HFFc6 (cell line): ENCODE measurements around the gene PIK3C2G. TPM values are rescaled to one million over a fixed set of nuclear protein-coding genes. Genes with fewer than 3 reads are reported as not detected.

Experiments used
- DNase-seq: peaks from one replicate; pipeline ENCODE4 v3.0.0-alpha.2; 2018
- H3K27ac Mint-ChIP-seq: 2 replicates; pipeline ENCODE4 v1.8.0; 2020; ENCODE audit warnings: mild to moderate bottlenecking, mixed read lengths
- H3K27me3 Mint-ChIP-seq: 2 replicates; pipeline ENCODE4 v1.8.0; 2021; ENCODE audit warnings: mild to moderate bottlenecking, moderate library complexity, mixed read lengths; ENCODE audit not compliant: insufficient read depth
- H3K36me3 Mint-ChIP-seq: 2 replicates; pipeline ENCODE4 v1.8.0; 2021; ENCODE audit warnings: low read depth, mixed read lengths
- H3K4me1 Mint-ChIP-seq: 2 replicates; pipeline ENCODE4 v1.8.0; 2020; ENCODE audit warnings: low read depth, mixed read lengths
- H3K4me3 Mint-ChIP-seq: 2 replicates; pipeline ENCODE4 v1.8.0; 2020; ENCODE audit warnings: mild to moderate bottlenecking, moderate library complexity, mixed read lengths
- H3K9me3 Mint-ChIP-seq: 2 replicates; pipeline ENCODE4 v1.8.0; 2020; ENCODE audit warnings: mild to moderate bottlenecking, mixed read lengths
- total RNA-seq, 6 experiments: library from RNA; stranded (reverse); fragmentation: NEBNext Ultra II Directional; extraction: Animal tissue kit (Norgen Biotek cat#: 25700); gene quantifications; 2 replicates in 1 of 6; 3 replicates in 5 of 6; pipeline ENCODE4 v1.2.3, GENCODE V29; 2021
- TF ChIP-seq, protein P1 (sequence below): fragments of 200-600 bp; sonication (generic); IDR thresholded peaks from 2 replicates; pipeline ENCODE4 v1.5.0; 2021; ENCODE audit warnings: antibody characterized with exemption, mild to moderate bottlenecking

PIK3C2G gene
- total RNA-seq, 6 experiments from 2014 or later = not detected

- peak; percentile 72 for DNase-seq
- H3K9me3 Mint-ChIP-seq = no peaks in the 10 kb centered on the region
- no peak overlapping the region for H3K4me3 Mint-ChIP-seq
- H3K36me3 Mint-ChIP-seq = no peaks in the 10 kb centered on the region
- peaks cover 40% of the 10 kb centered on the region for H3K4me1 Mint-ChIP-seq
- H3K27me3 Mint-ChIP-seq = no peaks in the 10 kb centered on the region
- peak overlapping the region; percentile 12; the same call in 1 of the 2 replicates for H3K27ac Mint-ChIP-seq
- TF ChIP-seq, protein P1, sequence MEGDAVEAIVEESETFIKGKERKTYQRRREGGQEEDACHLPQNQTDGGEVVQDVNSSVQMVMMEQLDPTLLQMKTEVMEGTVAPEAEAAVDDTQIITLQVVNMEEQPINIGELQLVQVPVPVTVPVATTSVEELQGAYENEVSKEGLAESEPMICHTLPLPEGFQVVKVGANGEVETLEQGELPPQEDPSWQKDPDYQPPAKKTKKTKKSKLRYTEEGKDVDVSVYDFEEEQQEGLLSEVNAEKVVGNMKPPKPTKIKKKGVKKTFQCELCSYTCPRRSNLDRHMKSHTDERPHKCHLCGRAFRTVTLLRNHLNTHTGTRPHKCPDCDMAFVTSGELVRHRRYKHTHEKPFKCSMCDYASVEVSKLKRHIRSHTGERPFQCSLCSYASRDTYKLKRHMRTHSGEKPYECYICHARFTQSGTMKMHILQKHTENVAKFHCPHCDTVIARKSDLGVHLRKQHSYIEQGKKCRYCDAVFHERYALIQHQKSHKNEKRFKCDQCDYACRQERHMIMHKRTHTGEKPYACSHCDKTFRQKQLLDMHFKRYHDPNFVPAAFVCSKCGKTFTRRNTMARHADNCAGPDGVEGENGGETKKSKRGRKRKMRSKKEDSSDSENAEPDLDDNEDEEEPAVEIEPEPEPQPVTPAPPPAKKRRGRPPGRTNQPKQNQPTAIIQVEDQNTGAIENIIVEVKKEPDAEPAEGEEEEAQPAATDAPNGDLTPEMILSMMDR = no peak
Measured at GRCh38 chr12:18422871-18423270, 161.6 kb downstream of the PIK3C2G start.

DNA sequence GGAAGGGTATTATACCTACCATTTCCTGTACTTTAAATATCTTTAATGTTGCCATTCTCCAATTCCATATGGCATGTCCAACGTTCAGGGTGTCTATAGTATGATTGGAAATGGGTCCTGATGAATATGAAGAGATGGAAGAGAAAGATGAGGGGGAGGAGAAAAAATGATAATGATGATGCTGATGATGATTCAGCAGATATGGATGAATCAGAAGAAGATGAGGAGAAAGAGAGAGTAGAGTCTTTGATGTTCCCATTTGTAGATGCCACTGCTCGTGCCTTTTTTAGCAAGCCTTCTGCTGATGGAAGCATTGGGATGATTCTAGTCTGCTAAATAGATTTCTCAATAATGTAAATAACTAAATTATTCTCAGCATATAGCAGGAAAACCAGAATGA is 163.5 kb downstream of the PIK3C2G start:
- Mint-ChIP-seq H3K27ac (no peak overlapping the region), H3K9me3 (no peaks in the 10 kb centered on the region), H3K27me3 (no peaks in the 10 kb centered on the region), H3K4me3 (no peak overlapping the region), H3K4me1 (peaks cover 40% of the 10 kb centered on the region), H3K36me3 (no peaks in the 10 kb centered on the region)
- TF ChIP-seq, protein P1 = no peak
- no peak for DNase-seq

DNA sequence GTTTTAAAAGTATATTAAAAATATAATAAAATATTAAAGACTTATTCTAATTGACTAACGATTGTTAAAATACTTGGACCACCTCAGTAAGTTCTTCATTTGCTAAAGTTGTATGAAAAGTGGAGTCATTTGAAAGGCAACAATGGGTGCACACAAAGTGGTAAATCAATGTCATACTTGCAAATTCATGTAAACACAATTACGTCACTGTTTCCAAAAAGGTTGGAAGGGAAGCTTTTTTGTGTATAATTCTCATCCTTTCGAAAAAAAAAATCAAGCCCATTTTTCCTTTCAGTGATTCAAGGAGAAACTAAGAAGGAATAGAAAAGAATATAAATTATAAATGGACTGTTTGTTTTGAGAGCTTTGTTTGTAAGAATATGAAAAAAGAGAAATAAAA is 166.2 kb downstream of the PIK3C2G start:
- no peaks in the 10 kb centered on the region for H3K9me3 Mint-ChIP-seq
- H3K36me3 Mint-ChIP-seq = no peaks in the 10 kb centered on the region
- H3K4me1 Mint-ChIP-seq = peaks cover 35% of the 10 kb centered on the region
- H3K27ac Mint-ChIP-seq = no peak overlapping the region
- TF ChIP-seq, protein P1 = no peak
- no peaks in the 10 kb centered on the region for H3K27me3 Mint-ChIP-seq
- no peak overlapping the region for H3K4me3 Mint-ChIP-seq
- no peak for DNase-seq

DNA sequence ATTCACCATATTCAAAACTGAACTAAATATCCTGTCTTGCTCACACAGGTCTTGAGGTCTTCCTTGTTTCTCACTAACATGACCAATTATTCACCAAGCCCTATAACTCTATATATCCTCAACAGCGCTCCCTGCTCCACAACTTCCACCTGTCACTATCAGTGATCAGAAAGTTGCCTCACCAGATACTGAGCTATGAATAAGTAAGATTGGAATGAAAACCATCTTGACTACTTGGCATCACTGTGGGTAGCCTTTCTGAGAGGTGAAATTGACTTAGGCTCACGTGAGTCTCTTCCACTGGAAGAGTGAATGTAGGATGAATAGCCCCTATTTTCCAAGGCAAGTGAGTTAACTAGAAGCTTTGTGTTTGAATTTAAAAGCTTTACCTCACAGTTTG is 167.1 kb downstream of the PIK3C2G start:
- Mint-ChIP-seq H3K27me3 (no peaks in the 10 kb centered on the region), H3K4me1 (peaks cover 26% of the 10 kb centered on the region), H3K4me3 (no peak overlapping the region), H3K9me3 (no peaks in the 10 kb centered on the region), H3K36me3 (no peaks in the 10 kb centered on the region), H3K27ac (no peak overlapping the region)
- TF ChIP-seq, protein P1 = no peak
- no peak for DNase-seq

DNA sequence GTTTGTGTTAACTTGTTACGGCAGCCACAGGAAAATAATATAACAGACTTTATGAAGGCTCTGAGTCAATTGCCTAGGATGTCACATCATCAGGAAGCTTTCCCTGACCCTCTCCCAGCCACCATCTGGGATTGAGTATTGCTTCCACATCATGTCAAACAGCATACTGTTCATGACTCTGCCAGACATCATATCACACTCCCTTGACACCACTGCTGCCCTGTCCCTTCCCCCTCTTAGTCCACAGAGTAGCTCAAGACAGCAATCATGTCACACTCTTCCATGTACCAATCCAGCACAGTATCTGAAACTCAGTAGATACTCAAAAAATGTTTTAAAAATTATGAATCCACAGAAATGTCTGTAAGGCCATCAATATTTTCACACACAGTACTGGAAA is 168.0 kb downstream of the PIK3C2G start:
- Mint-ChIP-seq H3K27ac (no peak overlapping the region), H3K4me1 (peaks cover 19% of the 10 kb centered on the region), H3K9me3 (no peaks in the 10 kb centered on the region), H3K4me3 (no peak overlapping the region), H3K27me3 (no peaks in the 10 kb centered on the region), H3K36me3 (no peaks in the 10 kb centered on the region)
- TF ChIP-seq, protein P1 = no peak
- no peak for DNase-seq

DNA sequence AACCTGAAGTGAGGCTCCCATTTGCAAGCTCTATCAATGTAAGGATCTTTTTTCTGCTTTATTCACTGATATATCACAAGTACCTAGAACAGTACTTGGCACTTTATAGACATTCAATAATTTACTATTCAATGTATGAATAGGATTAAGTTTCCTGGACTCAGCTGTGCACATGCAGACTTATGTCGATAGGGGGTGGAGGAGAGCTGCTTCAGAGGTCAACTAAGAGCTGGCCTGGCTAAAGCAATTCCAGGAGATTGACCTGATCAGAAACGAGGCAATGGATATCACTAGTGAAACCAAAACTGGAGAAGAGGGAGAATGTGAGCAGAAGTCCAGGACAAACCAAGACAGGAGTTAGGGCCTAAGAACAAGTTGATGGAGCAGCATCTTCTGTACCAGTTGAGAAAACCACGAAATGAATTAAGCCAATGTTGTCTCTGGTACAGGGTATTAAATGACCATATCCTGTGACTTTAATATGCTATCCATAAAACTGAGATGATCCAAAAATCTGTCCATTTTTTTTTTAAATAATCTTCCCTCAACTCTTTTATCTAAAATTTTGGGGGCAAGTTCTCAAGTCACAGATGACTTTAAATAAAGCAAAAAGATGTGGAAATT is 169.2 kb downstream of the PIK3C2G start:
- H3K4me3 Mint-ChIP-seq = no peak overlapping the region
- H3K27ac Mint-ChIP-seq = 0 out of 2 replicates have a peak overlapping the region, but pooled peaks have one; percentile 8
- H3K27me3 Mint-ChIP-seq = no peaks in the 10 kb centered on the region
- peak; percentile 53 for DNase-seq
- peaks cover 13% of the 10 kb centered on the region for H3K4me1 Mint-ChIP-seq
- H3K36me3 Mint-ChIP-seq = no peaks in the 10 kb centered on the region
- TF ChIP-seq, protein P1 = peak; percentile 89
- no peaks in the 10 kb centered on the region for H3K9me3 Mint-ChIP-seq
